Mucosa of gallbladder (tissue), 1 donor: Measurements from ENCODE around the gene ADAMTS13. TPM values are rescaled to one million over a fixed set of nuclear protein-coding genes. Genes with fewer than 3 reads are reported as not detected.
A peak's percentile ranks its signal among the peaks of the same experiment; 100 is the strongest.

Experiments
- DNase-seq: peaks from one replicate; pipeline ENCODE4 v3.0.0-alpha.2; 2020; ENCODE audit warnings: low spot score
- total RNA-seq: library from RNA; stranded (reverse); gene quantifications from one replicate; pipeline ENCODE4 v1.2.1, GENCODE V29; 2021
- donor health status: DM: no; HTN: no; CAD: no.

Gene ADAMTS13
- total RNA-seq, 1 donor from 2014 or later = 7.1 TPM

DNA sequence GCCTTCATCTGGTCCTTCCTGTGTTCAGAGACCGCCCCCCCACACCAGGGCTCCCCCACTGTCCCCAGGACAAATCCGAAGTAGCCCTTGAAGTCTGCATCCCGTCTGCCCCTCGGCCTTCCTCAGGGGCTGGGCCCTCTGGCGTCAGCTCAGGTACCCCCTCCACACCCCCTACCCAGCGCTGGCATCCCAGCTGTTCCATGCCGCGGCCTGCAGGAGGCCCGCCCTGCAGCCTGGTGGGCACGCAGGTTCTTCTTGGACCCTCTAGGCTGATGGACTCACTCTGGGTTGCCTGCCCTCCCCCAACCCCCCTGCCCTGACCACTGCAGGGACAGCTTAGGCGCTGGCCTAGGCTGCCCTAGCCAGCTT lies 50.1 kb downstream of the ADAMTS13 start:
- DNase-seq = no peak

DNA sequence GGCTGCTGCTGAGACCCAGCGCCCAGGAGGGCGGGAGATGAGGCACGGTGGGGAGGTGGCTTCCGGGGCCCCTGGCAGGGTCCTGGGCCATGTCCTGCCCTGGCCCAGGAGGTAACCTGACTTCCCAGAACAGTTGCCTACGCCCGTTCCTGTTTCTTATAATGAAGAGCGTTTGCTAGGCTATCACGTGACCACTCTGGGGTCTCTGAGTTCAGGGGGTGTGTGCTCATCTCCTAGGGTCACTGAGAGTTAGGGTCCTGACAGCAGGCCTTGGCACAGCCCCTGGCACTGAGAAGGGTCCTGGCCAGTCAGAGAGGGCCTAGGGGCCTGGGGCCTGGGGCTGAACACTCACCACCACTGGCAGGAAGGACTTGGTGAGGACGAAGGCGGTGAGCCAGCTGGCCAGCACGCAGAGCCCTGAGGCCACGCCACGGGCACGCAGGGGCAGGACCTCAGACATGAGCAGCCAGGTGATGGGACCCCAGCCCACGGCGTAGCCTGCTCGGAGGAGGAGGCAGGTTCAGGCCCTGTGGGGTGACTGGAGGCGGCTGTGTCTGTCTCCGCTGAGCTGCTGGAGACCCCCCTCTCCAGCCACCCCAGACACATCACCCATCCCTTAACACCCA lies 50.7 kb downstream of the ADAMTS13 start:
- no peak for DNase-seq

DNA sequence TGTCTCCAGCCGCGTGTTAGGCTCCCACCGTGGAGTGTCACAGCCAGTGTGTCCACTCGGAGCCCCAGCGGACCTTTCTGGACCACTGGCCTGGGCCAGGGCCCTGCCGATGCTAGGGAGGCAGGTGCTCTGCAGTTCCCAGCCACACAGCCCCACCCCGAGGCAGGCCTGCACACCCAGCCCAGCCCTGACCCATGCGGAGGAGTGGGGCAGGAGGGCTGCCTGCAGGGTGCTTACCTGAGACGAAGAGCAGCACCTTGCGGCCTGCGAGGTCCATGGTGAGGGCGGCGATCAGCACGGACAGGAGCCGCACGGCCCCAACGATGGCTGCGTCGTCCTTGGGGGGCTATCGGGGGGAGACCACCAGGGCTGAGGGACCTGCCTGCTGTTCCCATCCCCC lies 51.6 kb downstream of the ADAMTS13 start:
- DNase-seq = no peak

DNA sequence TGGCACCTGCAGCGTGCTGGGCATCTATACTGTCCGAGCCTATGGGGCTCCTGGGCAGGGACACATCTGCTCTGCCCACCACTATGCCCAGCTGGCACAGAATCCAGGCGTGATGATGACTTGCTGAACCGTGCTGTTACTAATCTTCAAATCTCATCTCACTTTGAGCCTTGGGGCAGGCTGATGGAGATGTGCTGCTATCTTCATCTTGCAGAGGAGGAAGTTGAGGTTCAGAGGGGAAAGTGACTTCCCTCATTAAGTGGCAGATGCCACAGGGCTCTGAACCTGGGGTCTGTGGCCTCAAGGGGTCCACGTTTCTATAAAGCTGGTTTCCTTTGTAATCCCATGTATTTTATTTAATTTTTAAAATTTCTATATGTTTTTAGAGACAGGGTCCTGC lies 52.0 kb downstream of the ADAMTS13 start:
- DNase-seq = no peak

DNA sequence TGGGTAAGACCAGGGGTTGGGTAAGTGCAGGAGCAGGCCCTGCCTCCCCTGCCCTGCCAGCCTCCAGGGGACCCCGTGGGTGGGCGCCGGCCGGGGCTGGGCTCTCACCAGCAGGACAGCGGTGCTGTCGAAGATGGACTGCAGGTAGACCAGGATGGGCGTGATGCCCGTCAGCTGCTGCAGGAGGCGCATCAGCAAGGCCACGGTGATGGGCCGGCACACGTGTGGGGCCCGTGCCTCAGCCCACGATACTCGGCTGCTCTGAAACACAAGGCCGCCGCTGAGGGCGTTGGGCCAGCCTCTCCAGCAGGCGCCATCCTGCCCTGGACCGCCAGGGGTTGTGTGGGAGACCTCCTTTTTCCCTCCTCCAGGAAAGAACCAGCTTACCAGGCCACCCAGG lies 52.7 kb downstream of the ADAMTS13 start:
- DNase-seq = no peak

DNA sequence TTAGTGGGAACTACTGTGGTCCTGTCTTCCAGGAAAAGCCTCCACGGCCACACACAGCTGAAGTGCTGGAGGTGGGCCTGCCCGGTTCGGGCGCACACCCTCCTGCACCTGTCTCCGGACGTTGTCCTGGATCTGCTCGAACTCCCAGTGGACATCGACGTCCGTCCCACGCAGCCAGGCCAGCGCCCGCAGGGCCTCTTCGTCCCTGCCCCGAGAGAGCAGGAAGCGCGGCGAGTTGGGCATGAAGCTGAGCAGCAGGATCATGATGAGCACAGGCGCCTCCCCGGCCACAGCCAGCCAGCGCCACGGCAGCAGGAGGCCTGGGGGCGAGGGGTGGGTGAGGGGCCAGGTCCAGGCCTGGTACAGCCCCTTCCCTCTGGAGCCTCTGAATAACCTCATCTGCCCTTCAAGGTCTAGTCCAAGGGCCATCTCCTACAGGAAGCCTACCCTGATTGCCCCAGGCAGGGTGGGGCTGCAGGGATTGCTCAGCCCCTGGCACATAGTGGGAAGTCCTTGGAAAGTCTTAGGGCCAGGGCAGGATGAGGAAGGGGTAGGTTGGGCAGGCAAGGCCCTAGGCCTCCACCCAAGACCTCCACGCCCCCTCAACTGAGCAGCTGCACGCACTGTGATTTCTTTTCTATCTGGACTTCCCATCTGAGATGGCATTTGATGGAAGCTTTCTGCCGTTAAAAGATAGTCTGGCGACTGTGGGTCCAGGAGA lies 53.3 kb downstream of the ADAMTS13 start:
- DNase-seq = no peak

DNA sequence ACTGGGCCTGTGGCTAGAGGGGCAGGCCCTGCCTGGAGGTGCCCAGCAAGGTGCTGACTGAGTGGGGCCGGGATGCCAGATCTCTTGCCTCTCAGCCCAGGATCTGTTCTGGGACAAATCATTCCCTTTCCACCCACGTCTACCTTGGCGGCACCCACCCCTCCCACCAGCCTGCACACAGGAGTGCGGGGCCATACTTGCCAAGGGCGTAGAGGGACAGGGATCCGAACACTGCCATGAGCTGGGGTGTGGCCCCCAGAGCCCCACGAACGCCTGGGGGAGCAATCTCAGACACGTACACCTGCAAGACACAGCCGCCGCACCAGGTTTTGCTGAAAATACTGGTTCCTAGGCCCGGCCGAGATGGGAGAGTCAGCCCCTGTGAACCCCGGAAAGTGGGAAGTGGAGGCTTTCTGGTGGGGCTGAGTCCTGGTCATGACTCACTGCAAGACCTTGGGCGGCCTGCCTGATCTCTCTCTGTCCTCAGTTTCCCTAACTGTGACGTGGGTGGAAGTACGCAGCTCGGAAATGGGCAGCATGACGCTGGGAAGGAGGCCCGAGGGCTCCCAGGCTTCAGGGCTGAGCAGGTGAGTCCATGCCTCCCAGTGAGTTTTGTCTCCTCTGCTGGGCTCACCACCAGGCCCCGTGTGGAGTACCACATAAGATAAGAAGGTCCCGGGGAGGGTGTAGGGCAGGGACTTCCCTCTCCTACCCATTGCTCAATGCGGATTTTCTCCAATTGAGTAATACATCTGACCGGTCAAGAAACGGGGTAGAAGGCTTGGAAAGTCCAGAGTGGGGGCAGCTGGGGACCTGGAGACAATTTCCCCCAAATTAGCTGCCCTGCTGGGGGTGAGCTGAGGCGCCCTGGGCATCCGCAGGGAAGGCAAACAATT lies 54.1 kb downstream of the ADAMTS13 start:
- no peak for DNase-seq

DNA sequence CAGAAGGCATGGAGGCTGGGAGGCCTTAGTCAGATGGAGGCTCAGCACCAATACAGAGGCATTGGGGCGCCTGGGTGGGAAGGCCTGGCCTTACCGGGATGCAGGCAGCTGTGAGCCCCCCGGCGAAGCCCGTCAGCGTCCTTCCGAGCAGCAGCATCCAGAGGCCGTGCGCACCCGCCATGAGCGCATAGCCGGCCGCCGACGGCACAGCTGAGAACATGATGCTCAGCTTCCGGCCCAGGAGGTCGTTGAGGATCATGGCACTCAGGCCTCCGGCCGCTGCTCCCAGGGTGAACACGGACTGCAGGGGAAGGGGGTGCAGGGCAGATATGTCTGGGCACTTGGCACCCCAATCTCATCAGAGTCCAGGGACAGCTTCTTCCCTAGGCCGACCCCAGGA lies 54.8 kb downstream of the ADAMTS13 start:
- no peak for DNase-seq

DNA sequence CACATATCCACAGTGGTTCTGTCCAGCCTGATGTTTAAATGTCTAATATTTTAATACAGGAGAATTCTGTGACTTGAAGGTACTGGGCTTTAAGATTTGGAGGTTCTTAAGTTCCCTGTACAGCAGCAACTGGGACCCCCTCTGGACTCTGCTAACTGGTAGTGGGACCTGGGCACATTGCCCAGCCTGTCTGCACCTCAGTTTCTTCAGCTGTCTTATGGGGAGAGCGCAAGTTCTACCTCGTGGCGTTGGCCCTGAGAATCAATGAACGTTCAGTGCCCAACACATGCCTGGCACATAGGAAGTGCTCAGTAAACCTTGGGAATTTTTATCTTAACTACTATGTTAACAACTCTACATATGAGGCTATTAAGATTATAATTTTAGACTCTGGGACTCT lies 55.3 kb downstream of the ADAMTS13 start:
- DNase-seq = no peak

DNA sequence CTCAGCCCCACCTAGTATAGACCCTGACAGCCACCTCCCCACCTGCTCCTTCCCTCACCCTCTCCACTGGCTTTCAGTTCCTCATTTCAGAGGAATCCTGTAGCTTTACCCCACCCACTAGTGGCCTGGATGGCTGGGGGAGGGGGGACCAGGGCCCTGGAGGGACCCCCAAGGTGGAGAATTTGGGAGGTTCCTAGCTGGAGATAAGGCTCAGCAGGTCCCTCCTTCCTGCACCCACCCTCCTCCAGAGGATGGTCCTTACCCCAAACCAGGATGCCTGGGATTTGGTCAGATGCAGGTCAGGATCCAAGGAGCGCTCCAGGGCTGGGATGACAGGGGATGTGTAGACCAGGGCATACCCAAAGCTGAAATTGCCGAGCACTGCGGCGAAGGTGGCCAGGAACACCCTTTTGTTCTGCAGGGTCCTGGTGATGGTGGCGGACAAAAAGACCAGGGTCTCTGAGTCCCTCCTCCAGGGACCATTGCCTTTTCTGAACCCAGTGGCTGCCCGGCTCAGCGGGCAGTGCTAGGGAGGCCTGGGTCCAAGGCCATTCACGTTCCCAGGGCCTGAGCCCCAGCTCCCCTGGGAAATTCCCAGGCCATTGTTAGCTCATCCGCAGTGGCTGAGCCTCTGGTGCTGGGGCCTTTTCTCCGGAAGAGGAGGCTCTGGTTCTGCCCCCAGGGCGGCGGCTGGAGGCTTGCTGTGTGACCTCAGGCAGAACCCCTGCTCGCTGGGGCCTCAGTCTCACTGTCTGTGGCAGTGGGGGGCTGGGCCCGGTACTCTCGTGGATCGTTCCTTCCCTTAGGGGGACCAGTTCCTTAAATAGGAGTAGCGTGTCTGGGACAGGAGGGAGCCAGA lies 56.1 kb downstream of the ADAMTS13 start:
- DNase-seq = no peak

DNA sequence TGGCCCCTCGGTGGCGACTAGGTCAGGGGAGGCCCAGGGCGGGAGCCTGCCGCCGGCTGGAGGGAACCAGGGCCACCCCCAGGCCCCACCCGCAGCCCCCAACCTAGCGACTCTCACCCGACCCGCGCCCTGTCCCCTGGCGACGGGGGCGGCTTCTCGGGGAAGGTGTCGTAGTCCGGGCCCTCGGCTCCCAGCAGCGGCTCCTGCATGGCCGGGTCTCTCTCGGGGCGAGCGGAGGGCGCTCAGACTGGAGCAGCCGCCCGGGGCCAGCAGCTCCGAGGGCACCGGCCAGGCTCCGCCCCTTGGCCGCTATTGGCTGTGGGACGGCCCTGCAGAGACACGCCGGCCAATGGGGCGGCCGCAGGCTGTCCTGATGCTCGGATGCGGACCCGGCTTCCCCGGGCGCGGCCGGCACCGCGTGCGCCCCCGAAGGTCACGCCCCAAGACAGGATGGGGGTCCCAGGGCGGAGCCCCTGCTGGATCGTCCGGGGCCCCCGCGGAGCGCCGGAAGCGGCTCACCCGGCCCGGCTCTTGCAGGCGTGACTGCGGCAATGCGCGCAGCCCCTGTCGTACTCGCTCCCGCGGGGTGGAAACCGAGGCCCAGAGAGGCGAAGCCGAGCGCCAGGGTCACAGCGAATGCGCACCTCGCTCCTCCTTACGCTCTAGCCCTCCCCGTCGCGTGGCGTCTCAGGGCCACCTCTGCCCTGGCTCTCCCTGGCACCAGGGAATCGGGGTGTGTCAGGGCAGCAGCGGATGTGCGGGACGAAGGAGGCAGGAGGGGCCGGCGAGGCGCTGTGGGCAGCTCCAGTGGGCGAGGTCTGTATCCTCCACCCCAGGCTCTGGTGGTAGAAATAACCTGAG lies 56.9 kb downstream of the ADAMTS13 start, which contains the start of gene SLC2A6:
TSS of gene SLC2A6 (minus strand) at position 249 of the 861 bp plus-strand sequence. CDS start at position 209, 40 bp downstream.
- DNase-seq = peak; percentile 84

DNA sequence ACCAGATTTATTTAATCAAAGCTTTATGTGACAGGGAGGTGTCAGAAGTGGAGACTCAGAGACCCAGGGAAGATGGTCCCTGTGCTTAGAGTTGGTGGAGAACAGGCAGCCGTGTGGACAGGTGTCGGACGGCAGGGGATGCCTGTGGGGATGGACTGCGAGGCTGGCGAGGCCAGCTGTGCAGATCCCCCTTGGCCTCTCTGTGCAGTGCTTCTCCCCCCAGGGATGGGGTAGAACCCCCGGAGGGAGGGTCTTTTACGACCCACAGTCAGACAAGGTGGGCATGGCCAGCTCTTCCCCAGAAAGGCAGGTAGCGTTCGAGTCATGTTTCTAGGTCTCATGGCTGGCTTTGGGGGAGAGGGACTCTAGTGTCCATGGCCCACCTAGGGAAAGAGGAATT lies 61.4 kb downstream of the ADAMTS13 start:
- no peak for DNase-seq

DNA sequence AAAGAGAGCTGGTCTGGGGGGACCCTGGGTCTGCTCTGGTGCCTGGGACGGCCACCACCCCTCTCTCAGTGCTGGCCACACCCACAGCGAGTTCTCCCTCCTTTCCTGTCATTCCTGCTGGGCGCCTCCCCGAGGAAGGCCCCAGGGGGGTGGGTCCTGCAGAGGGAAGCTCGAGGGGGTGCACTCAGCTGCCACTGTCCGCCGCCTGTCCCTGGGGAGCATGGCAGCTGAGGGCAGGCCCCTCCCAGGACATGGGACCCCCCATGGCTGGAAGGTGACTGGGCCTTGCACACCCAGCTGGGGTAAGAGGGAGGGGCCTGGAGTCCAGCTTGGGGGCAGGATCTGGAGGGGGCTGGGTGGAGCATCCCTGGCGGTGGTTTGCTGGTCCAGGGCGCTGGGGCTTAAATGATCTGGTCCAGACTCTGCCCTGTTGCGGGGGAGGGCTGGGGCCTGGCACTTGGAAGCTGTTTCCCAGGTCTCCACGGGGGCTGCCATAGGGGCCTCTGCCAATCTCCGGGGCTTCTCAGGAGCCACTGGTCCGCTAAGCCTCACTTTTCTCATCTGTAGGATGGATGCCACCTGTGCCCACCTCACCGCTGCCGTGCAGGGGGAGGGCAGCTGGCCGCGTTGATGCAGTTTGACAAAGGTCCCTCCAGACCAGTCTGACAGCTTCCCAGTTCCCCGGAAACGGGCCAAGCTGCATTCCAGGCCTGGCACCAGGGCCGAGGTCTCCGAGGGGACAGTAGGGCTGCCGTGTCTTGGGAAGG lies 62.7 kb downstream of the ADAMTS13 start:
- peak; percentile 60 for DNase-seq

DNA sequence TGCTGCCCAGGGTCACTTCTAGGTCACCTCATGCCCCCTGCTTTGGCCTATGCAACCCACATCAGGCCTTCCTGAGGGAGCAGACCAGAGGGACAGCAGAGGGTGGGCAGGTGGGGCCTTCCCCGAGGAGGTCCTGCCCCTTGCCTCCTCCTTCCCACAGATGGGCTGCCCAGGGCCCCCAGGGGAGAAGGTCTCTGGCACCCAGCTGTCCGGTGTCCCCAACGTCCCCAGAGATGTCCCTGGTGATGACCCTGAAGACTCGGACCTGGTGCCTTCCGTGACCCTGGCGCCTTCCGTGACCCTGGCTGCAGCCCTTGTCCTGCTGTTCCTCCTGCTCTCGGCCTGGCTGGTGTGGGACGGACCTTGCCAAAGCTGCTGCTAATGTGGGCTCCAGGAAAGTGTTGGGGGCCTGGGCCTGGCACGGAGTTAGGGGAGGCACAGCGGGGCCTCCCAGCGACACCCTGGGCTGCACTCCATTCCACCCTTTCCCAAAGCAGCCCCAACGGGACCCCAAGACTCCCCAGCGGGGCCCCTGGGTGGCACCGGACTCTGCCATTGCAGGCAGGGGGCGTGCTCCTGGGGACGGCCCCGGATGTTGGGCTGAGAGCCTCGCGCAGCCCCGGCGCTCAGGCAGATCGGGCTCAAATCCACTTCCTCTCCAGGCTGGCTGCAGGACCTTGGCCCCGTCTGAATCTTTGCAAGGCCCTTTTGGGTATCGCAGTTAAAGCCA lies 63.5 kb downstream of the ADAMTS13 start:
- DNase-seq = no peak

DNA sequence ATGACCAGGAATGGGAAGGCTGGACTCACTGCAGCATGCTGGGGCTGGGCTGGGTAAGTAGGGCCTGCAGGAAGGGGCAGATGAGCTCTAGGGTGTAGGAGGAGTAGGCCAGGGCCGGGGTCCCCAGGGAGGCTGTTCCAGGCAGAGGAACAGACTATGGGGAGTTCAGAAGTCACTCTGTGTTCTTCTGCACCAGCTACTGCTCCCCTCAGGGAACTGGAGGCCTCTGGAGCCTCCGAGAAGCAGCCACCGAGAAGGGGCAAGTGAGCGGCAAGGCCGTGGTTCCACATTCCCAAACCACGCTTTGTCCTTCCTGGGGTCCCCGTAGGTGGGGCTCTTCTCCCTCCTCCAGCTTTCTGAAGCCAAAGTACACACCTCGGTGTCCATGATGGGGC lies 65.2 kb downstream of the ADAMTS13 start:
- no peak for DNase-seq

DNA sequence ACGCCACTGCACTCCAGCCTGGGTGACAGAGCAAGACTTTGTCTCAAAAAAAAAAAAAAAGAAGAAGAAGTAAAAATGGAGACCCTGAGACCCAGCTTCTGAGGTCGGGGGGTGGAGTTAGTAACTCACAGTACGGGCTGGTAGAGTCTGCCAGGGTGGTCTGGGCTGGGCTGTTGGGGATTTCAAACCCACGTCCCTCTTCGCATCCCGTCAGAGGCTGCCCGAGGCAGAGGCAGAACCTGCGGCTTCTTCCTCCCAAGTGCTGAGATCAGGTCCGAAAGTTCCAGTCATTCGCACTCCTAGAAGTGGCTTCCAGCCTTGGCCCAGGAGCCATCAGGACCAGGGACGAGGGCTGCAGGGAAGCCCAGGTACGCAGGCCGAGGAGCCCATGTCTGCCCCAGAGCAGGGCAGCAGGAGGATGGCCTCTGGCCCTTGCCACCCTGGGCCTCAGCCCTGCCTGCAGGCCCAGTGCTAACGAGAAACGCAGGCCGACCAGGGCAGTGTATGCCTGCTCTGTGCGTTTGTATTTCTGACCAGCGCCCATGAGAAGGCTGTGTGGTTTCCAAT lies 66.6 kb downstream of the ADAMTS13 start:
- no peak for DNase-seq

DNA sequence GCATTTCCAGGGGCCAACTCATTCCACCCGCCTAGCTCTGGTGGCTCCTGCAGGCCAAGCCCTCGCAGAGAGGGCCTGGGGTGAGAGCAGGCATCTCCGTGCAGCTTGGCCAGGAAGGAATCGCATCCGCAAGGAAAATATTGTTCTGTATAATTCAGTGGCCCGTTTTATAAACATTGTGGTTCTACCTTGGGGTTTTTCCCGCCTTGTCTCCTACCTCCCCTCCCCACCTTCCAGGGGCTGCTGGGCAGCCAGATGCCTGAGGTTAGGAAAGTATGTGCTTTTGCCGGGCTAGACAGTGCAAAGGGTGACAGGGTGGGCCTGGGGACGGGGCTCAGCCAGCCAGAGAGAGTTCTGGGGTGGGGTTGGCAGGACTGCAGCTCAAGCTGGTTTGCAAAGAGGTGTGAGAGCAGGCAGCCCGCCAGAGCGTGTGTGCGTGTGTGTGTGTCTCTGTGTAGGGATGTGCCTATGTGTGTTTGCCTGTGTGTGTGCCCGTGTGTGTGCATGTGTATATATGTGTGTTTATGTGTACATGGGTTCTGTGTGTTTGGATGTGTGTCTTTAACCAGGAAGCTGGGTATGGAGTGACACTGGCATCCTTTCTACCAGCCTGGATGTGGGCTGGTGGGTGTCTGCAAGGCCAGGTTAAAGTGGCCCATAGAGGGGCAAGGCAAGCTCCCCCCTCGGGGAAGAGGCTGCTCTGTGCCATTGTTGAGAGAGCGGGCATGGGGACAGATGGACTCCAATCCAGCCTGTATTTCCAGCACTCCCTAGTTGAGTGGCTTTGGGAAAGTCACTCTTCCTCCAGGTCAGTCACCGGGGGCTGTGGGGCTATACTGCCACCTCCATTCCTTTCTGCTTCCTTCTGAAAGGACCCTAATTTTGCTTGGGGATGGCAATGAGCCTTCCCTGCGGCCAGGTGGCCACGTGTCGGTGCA lies 67.4 kb downstream of the ADAMTS13 start:
- no peak for DNase-seq

DNA sequence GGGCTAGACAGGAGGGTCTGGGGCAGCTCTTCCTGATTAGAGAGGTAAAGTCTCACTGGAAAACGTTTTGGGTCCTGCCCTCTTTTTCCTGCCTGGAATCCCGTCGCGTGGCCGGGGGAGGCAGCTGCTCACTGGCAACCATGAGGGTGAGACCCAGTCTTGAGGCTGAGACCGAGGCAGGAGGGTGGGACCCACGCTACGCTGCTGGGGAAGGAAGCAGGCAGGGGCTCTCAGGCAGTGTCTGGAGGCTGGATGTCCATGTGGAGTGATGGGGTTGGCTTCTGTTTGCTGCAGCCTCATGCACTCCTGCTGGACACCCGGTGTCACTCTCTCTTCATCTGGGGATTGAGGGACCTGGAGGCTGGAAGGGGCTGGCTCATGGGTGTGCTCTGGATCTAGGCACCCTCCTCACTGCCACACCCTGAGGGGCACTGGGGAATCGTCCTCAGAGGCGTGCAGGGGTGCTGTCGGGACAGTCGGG lies 68.1 kb downstream of the ADAMTS13 start:
- DNase-seq = no peak
